Gastroesophageal sphincter (tissue), 4 donors: ENCODE measurements around the gene DTX4. TPM values are rescaled to one million over a fixed set of nuclear protein-coding genes. Genes with fewer than 3 reads are reported as not detected.
A peak's percentile ranks its signal among the peaks of the same experiment; 100 is the strongest.

ENCODE experiments used
- ATAC-seq: fragments of 150-250 bp; one replicate; pipeline ENCODE4 v1.9.1; 2016; ENCODE audit warnings: mild to moderate bottlenecking, moderate library complexity
- H3K27ac ChIP-seq, 4 donors: fragments of 200-600 bp; sonication (generic) in 3 of 4; 1 replicate in 3 of 4; 2 replicates in 1 of 4; pipeline ENCODE4 v1.5.1; 2016 to 2019
- H3K27me3 ChIP-seq: fragments of 200-600 bp; sonication (generic); one replicate; pipeline ENCODE4 v1.5.1; 2019
- H3K36me3 ChIP-seq, 2 donors: fragments of 200-600 bp; sonication (generic); one replicate each; pipeline ENCODE4 v1.5.1; 2019; ENCODE audit warnings: control low read depth in 1 of 2
- H3K4me1 ChIP-seq, 3 donors: fragments of 200-600 bp; sonication (generic); 1 replicate in 2 of 3; 2 replicates in 1 of 3; pipeline ENCODE4 v1.5.1; 2016 to 2019; ENCODE audit warnings: control low read depth in 2 of 3
- H3K4me3 ChIP-seq, 2 donors: fragments of 200-600 bp; sonication (generic); one replicate each; pipeline ENCODE4 v1.5.1; 2019; ENCODE audit warnings: mild to moderate bottlenecking in 1 of 2, moderate library complexity in 1 of 2
- H3K9me3 ChIP-seq, 3 donors: fragments of 200-600 bp; sonication (generic); one replicate each; pipeline ENCODE4 v1.5.1; 2017 to 2019; ENCODE audit warnings: control low read depth in 2 of 3
- CTCF ChIP-seq, 4 experiments: fragments of 200-600 bp in 2 of 4; fragments of 450-650 bp in 2 of 4; sonication (generic) in 1 of 4; IDR thresholded peaks; one replicate each; pipeline ENCODE4 v1.5.1; 2017 to 2019; ENCODE audit warnings: antibody characterized with exemption in 4 of 4, mild to moderate bottlenecking in 2 of 4, moderate library complexity in 2 of 4
- EP300 ChIP-seq: sonication (generic); formaldehyde crosslinking; IDR thresholded peaks from one replicate; pipeline ENCODE4 v1.6.1; 2017; ENCODE audit warnings: antibody characterized with exemption, mild to moderate bottlenecking
- POLR2A ChIP-seq, 2 donors: fragments of 450-650 bp; IDR thresholded peaks; one replicate each; pipeline ENCODE4 v1.6.1; 2017; ENCODE audit warnings: antibody characterized with exemption in 2 of 2, mild to moderate bottlenecking in 2 of 2, moderate library complexity in 1 of 2
- POLR2AphosphoS5 ChIP-seq: sonication (generic); formaldehyde crosslinking; IDR thresholded peaks from one replicate; pipeline ENCODE4 v1.6.1; 2017; ENCODE audit warnings: antibody characterized with exemption
- WGBS, 2 donors: methylation state at CpG; one replicate each; pipeline ENCODE4 v1.1.5; 2018; ENCODE audit warnings: low coverage in 1 of 2; 5-methylcytosine and 5-hydroxymethylcytosine counted together
- total RNA-seq, 4 donors: library from RNA; depleted of rRNA; stranded (reverse); fragments of >200 nt; gene quantifications; one replicate each; pipeline ENCODE4 v1.1.0, GENCODE V29; 2016

The DTX4 gene
- total RNA-seq, 4 donors from 2014 or later: 2.0 to 6.8 (median 6.2) TPM

- Histone ChIP-seq H3K4me3 (no peak overlapping the region), H3K4me1 (peaks cover 0 to 30% (median 6%) of the 10 kb centered on the region in 3 donors), H3K27me3 (no peaks in the 10 kb centered on the region), H3K9me3 (no peaks in the 10 kb centered on the region), H3K27ac (peak overlapping the region in 3 of 4 donors; percentile 51 to 60 (median 55)), H3K36me3 (no peaks in the 10 kb centered on the region)
- no peak for ATAC-seq
- 81 to 95% methylated on average over 2 of the region's 2 CpGs for WGBS, 2 donors
- no peak for TF ChIP-seq POLR2A (IDR thresholded peaks at IDR 0.05)
- TF ChIP-seq EP300: no peak
- no peak for TF ChIP-seq CTCF (IDR thresholded peaks at IDR 0.05)
- TF ChIP-seq POLR2AphosphoS5: no peak
These were observed 50.6 kb downstream of the DTX4 start for GRCh38 chr11:59222464-59223060.

- Histone ChIP-seq H3K27ac (peak overlapping the region in 3 of 4 donors; percentile 55 to 69 (median 60)), H3K4me1 (peaks cover 0 to 30% (median 6%) of the 10 kb centered on the region in 3 donors), H3K27me3 (no peaks in the 10 kb centered on the region), H3K9me3 (no peaks in the 10 kb centered on the region), H3K4me3 (no peak overlapping the region), H3K36me3 (no peaks in the 10 kb centered on the region)
- ATAC-seq: no peak
- TF ChIP-seq EP300 (no peak), POLR2AphosphoS5 (no peak)
- 91 to 100% methylated on average over 1 of the region's 1 CpG for WGBS, 2 donors
These were observed 51.2 kb downstream of the DTX4 start for GRCh38 chr11:59223177-59223576.

GRCh38 chr11:59223611-59224010 is 51.7 kb downstream of the DTX4 start:
- no peaks in the 10 kb centered on the region for H3K9me3 ChIP-seq
- TF ChIP-seq POLR2A (IDR thresholded peaks at IDR 0.05): no peak
- TF ChIP-seq POLR2AphosphoS5: no peak
- TF ChIP-seq EP300: no peak
- no peak for TF ChIP-seq CTCF (IDR thresholded peaks at IDR 0.05)
- 40 to 48% methylated on average over 2 of the region's 2 CpGs for WGBS, 2 donors
- no peak overlapping the region for H3K4me3 ChIP-seq
- H3K36me3 ChIP-seq: no peaks in the 10 kb centered on the region
- no peaks in the 10 kb centered on the region for H3K27me3 ChIP-seq
- no peak for ATAC-seq
- peaks cover 0 to 30% (median 6%) of the 10 kb centered on the region in 3 donors for H3K4me1 ChIP-seq
- H3K27ac ChIP-seq: peak overlapping the region in 3 of 4 donors; percentile 55 to 69 (median 60)

- Histone ChIP-seq H3K36me3 (no peaks in the 10 kb centered on the region), H3K27me3 (no peaks in the 10 kb centered on the region), H3K27ac (peak overlapping the region in 3 of 4 donors; percentile 55 to 69 (median 60)), H3K4me1 (peaks cover 0 to 30% (median 6%) of the 10 kb centered on the region in 3 donors), H3K9me3 (no peaks in the 10 kb centered on the region), H3K4me3 (no peak overlapping the region)
- ATAC-seq: peak; percentile 84
- 28 to 29% methylated on average over 4 of the region's 4 CpGs for WGBS, 2 donors
- no peak for TF ChIP-seq CTCF (IDR thresholded peaks at IDR 0.05)
- no peak for TF ChIP-seq EP300
- peak; percentile 63 for TF ChIP-seq POLR2AphosphoS5
- TF ChIP-seq POLR2A (IDR thresholded peaks at IDR 0.05): no peak
These were observed 52.5 kb downstream of the DTX4 start for GRCh38 chr11:59224351-59224928.

GRCh38 chr11:59225017-59225416 is 53.1 kb downstream of the DTX4 start:
- Histone ChIP-seq H3K9me3 (no peaks in the 10 kb centered on the region), H3K27ac (peak overlapping the region in 2 of 4 donors; percentile 60 to 69), H3K36me3 (no peaks in the 10 kb centered on the region), H3K27me3 (no peaks in the 10 kb centered on the region), H3K4me3 (no peak overlapping the region), H3K4me1 (peaks cover 0 to 30% (median 6%) of the 10 kb centered on the region in 3 donors)
- no peak for TF ChIP-seq POLR2AphosphoS5
- ATAC-seq: no peak
- 85 to 100% methylated on average over 1 of the region's 1 CpG for WGBS, 2 donors

GRCh38 chr11:59226396-59226795 is 54.5 kb downstream of the DTX4 start:
- no peaks in the 10 kb centered on the region for H3K36me3 ChIP-seq
- no peak for TF ChIP-seq CTCF (IDR thresholded peaks at IDR 0.05)
- no peak for TF ChIP-seq POLR2AphosphoS5
- no peak for TF ChIP-seq POLR2A (IDR thresholded peaks at IDR 0.05)
- no peak for TF ChIP-seq EP300
- no peaks in the 10 kb centered on the region for H3K27me3 ChIP-seq
- no peak overlapping the region for H3K4me3 ChIP-seq
- WGBS, 2 donors: 51 to 66% methylated on average over 2 of the region's 2 CpGs
- H3K9me3 ChIP-seq: peaks cover 0 to 5% (median 0%) of the 10 kb centered on the region in 3 donors
- H3K4me1 ChIP-seq: peaks cover 0 to 25% (median 6%) of the 10 kb centered on the region in 3 donors
- no peak for ATAC-seq
- H3K27ac ChIP-seq: peak overlapping the region in 1 of 4 donors; percentile 3
